Endothelial cell (in vitro differentiated cells): ENCODE measurements around the gene TMEM132C. TPM values are rescaled to one million over a fixed set of nuclear protein-coding genes. Genes with fewer than 3 reads are reported as not detected.

Experiments used
- DNase-seq: peaks from one replicate; pipeline ENCODE4 v3.0.0; 2021; ENCODE audit warnings: low spot score
- H3K27ac Mint-ChIP-seq: one replicate; pipeline ENCODE4 v1.8.0; 2021; ENCODE audit warnings: mixed read lengths, inconsistent platforms; ENCODE audit not compliant: unreplicated experiment
- H3K27me3 Mint-ChIP-seq: one replicate; pipeline ENCODE4 v1.8.0; 2021; ENCODE audit warnings: mild to moderate bottlenecking, moderate library complexity, mixed read lengths, inconsistent platforms; ENCODE audit not compliant: unreplicated experiment
- H3K36me3 Mint-ChIP-seq: one replicate; pipeline ENCODE4 v1.8.0; 2021; ENCODE audit warnings: mild to moderate bottlenecking, low read depth, mixed read lengths, inconsistent platforms; ENCODE audit not compliant: unreplicated experiment
- H3K4me1 Mint-ChIP-seq: one replicate; pipeline ENCODE4 v1.8.0; 2021; ENCODE audit warnings: mild to moderate bottlenecking, mixed read lengths, inconsistent platforms; ENCODE audit not compliant: unreplicated experiment
- H3K4me3 Mint-ChIP-seq: one replicate; pipeline ENCODE4 v1.8.0; 2021; ENCODE audit warnings: mild to moderate bottlenecking, mixed read lengths, inconsistent platforms; ENCODE audit not compliant: unreplicated experiment
- H3K9me3 Mint-ChIP-seq: one replicate; pipeline ENCODE4 v1.8.0; 2021; ENCODE audit warnings: mixed read lengths, inconsistent platforms; ENCODE audit not compliant: unreplicated experiment
- CTCF ChIP-seq: fragments of 200-600 bp; sonication (generic); IDR thresholded peaks from one replicate; pipeline ENCODE4 v1.5.0; 2021; ENCODE audit warnings: antibody characterized with exemption; ENCODE audit not compliant: unreplicated experiment
- total RNA-seq: library from RNA; stranded (reverse); fragmentation: NEBNext Ultra II Directional; extraction: Animal tissue kit (Norgen Biotek cat#: 25700); gene quantifications from one replicate; pipeline ENCODE4 v1.2.1, GENCODE V29; 2021; ENCODE audit not compliant: unreplicated experiment

Gene TMEM132C
- total RNA-seq, 1 donor from 2014 or later: not detected

- H3K4me3 Mint-ChIP-seq: no peak overlapping the region
- H3K27ac Mint-ChIP-seq: no peak overlapping the region
- no peak for DNase-seq
- peaks cover 6% of the 10 kb centered on the region for H3K27me3 Mint-ChIP-seq
- H3K9me3 Mint-ChIP-seq: peaks cover 36% of the 10 kb centered on the region
- no peaks in the 10 kb centered on the region for H3K4me1 Mint-ChIP-seq
- H3K36me3 Mint-ChIP-seq: peaks cover 4% of the 10 kb centered on the region
- TF ChIP-seq CTCF: no peak
Measured at GRCh38 chr12:128339126-128339520, 72.2 kb downstream of the TMEM132C start.

GRCh38 chr12:128339631-128340030 lies 72.7 kb downstream of the TMEM132C start:
- peaks cover 34% of the 10 kb centered on the region for H3K9me3 Mint-ChIP-seq
- DNase-seq: no peak
- no peak overlapping the region for H3K27ac Mint-ChIP-seq
- TF ChIP-seq CTCF: no peak
- peaks cover 6% of the 10 kb centered on the region for H3K27me3 Mint-ChIP-seq
- H3K4me1 Mint-ChIP-seq: no peaks in the 10 kb centered on the region
- H3K4me3 Mint-ChIP-seq: no peak overlapping the region
- H3K36me3 Mint-ChIP-seq: peaks cover 4% of the 10 kb centered on the region

GRCh38 chr12:128353301-128353700 lies 86.3 kb downstream of the TMEM132C start:
- DNase-seq: no peak
- Mint-ChIP-seq H3K27ac (no peak overlapping the region), H3K4me1 (no peaks in the 10 kb centered on the region), H3K27me3 (no peaks in the 10 kb centered on the region), H3K9me3 (peaks cover 70% of the 10 kb centered on the region), H3K4me3 (no peak overlapping the region), H3K36me3 (peaks cover 22% of the 10 kb centered on the region)
- no peak for TF ChIP-seq CTCF

- H3K4me1 Mint-ChIP-seq: no peaks in the 10 kb centered on the region
- H3K4me3 Mint-ChIP-seq: no peak overlapping the region
- H3K27me3 Mint-ChIP-seq: peaks cover 3% of the 10 kb centered on the region
- H3K9me3 Mint-ChIP-seq: peaks cover 68% of the 10 kb centered on the region
- no peak for TF ChIP-seq CTCF
- H3K36me3 Mint-ChIP-seq: peaks cover 16% of the 10 kb centered on the region
- H3K27ac Mint-ChIP-seq: no peak overlapping the region
- DNase-seq: no peak
Measured at GRCh38 chr12:128356547-128356946, 89.6 kb downstream of the TMEM132C start.

- H3K27ac Mint-ChIP-seq: no peak overlapping the region
Measured at GRCh38 chr12:128361400-128361995, 94.5 kb downstream of the TMEM132C start.

More at GRCh38 chr12:128361400-128361995, 94.5 kb downstream of the TMEM132C start:
- Mint-ChIP-seq H3K27me3 (peaks cover 4% of the 10 kb centered on the region), H3K4me1 (no peaks in the 10 kb centered on the region), H3K4me3 (no peak overlapping the region), H3K36me3 (no peaks in the 10 kb centered on the region), H3K9me3 (peaks cover 35% of the 10 kb centered on the region)
- DNase-seq: no peak
- no peak for TF ChIP-seq CTCF
